ENCODE data around the gene SHANK2. TPM values are rescaled to one million over a fixed set of nuclear protein-coding genes. Genes with fewer than 3 reads are reported as not detected.
A peak's percentile ranks its signal among the peaks of the same experiment; 100 is the strongest.

SHANK2 gene
- total RNA-seq, 2 donors from 2014 or later = 22.3 to 49.6 TPM

DNA sequence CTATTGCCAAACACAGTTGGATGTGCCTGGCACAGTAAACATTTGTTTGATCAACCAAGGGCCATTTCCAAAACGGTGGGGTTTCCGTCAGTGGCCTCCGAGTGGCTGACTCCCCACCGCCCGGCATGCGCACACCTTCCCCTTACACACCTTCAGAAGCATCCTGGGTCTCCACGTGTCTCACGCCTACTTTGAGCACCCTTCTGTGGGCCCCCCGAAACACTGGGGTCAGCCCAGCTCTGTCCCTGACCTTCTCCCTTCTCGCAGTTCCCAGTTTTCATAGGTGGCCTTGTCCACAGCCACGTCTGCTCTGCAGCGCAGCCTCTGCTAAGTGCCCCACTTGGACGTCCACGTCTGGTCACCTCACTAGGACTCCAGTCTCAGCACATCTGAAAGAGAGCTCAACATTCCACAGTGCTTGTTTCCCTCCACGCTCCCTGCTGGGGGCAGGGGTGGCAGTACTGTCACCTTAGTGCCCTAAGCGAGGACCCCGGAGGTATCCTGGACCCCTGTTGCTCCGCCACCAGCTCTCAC lies 13.2 kb upstream of the SHANK2 start:
- Histone ChIP-seq H3K27me3 (ENCODE audit: control insufficient read depth, insufficient read depth, low read length, poor library complexity, severe bottlenecking) (no peaks in the 10 kb centered on the region), H3K4me3 (ENCODE audit: low read length) (no peak overlapping the region), H3K4me1 (ENCODE audit: control insufficient read depth, insufficient read depth, low read length) (no peaks in the 10 kb centered on the region), H3K36me3 (ENCODE audit: control insufficient read depth, insufficient read depth, low read length) (no peaks in the 10 kb centered on the region), H3K27ac (ENCODE audit: low read depth, low read length) (no peak overlapping the region), H3K9me3 (ENCODE audit: control insufficient read depth, low read length) (no peaks in the 10 kb centered on the region), H3K9ac (ENCODE audit: extremely low read depth, low read length, poor library complexity, severe bottlenecking) (no peak overlapping the region)
- Mint-ChIP-seq H3K27me3 (ENCODE audit: insufficient read depth) (peaks cover 5% of the 10 kb centered on the region), H3K4me1 (peaks cover 9% of the 10 kb centered on the region), H3K27ac (no peak overlapping the region), H3K36me3 (ENCODE audit: low read depth) (no peaks in the 10 kb centered on the region), H3K9me3 (no peaks in the 10 kb centered on the region), H3K4me3 (no peak overlapping the region)
- DNase-seq = no peak
- TF ChIP-seq, protein P1, sequence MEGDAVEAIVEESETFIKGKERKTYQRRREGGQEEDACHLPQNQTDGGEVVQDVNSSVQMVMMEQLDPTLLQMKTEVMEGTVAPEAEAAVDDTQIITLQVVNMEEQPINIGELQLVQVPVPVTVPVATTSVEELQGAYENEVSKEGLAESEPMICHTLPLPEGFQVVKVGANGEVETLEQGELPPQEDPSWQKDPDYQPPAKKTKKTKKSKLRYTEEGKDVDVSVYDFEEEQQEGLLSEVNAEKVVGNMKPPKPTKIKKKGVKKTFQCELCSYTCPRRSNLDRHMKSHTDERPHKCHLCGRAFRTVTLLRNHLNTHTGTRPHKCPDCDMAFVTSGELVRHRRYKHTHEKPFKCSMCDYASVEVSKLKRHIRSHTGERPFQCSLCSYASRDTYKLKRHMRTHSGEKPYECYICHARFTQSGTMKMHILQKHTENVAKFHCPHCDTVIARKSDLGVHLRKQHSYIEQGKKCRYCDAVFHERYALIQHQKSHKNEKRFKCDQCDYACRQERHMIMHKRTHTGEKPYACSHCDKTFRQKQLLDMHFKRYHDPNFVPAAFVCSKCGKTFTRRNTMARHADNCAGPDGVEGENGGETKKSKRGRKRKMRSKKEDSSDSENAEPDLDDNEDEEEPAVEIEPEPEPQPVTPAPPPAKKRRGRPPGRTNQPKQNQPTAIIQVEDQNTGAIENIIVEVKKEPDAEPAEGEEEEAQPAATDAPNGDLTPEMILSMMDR (conservative IDR thresholded peaks at IDR 0.05) = no peak
- 93 to 94% methylated on average over 16 to 18 of the region's 18 CpGs for WGBS, 2 experiments (ENCODE audit: insufficient coverage in 1 of 2, insufficient read length in 1 of 2)

GRCh38 chr11:71263386-71263785 lies 11.0 kb upstream of the SHANK2 start:
- H3K4me1 ChIP-seq (ENCODE audit: control insufficient read depth, insufficient read depth, low read length) = no peaks in the 10 kb centered on the region
- Mint-ChIP-seq H3K27me3 (ENCODE audit: insufficient read depth) (peaks cover 5% of the 10 kb centered on the region), H3K27ac (no peak overlapping the region), H3K9me3 (peaks cover 11% of the 10 kb centered on the region), H3K4me3 (no peak overlapping the region), H3K4me1 (peaks cover 8% of the 10 kb centered on the region), H3K36me3 (ENCODE audit: low read depth) (peaks cover 2% of the 10 kb centered on the region)
- H3K4me3 ChIP-seq (ENCODE audit: low read length) = no peak overlapping the region
- peaks cover 2% of the 10 kb centered on the region for H3K9me3 ChIP-seq (ENCODE audit: control insufficient read depth, low read length)
- 74 to 92% methylated on average over 3 to 4 of the region's 4 CpGs for WGBS, 2 experiments (ENCODE audit: insufficient coverage in 1 of 2, insufficient read length in 1 of 2)
- no peak overlapping the region for H3K9ac ChIP-seq (ENCODE audit: extremely low read depth, low read length, poor library complexity, severe bottlenecking)
- H3K36me3 ChIP-seq (ENCODE audit: control insufficient read depth, insufficient read depth, low read length) = no peaks in the 10 kb centered on the region
- H3K27me3 ChIP-seq (ENCODE audit: control insufficient read depth, insufficient read depth, low read length, poor library complexity, severe bottlenecking) = no peaks in the 10 kb centered on the region
- no peak overlapping the region for H3K27ac ChIP-seq (ENCODE audit: low read depth, low read length)
- TF ChIP-seq, protein P1 (conservative IDR thresholded peaks at IDR 0.05) = no peak
- no peak for DNase-seq

DNA sequence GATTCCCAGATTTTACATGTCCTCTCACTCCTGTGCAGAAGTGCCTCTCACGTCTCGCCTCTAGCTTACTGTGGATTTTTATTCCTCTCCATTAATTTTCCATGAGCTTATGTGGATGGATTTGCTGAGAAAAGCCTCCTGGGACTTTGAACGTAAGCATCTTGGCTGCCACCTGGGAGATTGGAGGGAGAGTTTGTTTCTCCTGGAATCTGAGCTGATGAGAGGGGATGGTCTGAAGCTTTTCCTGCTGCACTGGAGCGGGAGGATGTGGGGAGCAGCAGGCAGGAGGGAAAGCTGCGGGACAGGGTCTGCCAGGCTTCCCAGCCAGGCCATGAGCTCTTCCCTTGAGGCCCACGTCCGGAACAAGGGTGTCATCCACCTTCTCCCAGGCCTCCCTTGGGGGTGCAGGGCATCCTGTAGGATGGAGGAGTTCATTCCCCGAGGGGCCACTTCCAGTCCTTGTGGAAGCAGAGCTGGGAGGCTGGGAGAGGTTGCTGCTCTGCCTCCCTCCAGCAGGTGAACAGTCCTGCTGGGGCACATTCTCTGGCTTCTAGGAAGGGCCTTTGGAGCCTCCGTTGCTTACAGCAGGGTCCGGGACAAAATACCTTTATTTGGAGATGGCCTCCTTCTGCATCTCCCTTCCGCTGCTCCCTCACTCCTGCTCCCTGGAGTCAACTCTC lies 3.6 kb upstream of the SHANK2 start:
- no peak overlapping the region for H3K4me3 ChIP-seq (ENCODE audit: low read length)
- H3K9me3 ChIP-seq (ENCODE audit: control insufficient read depth, low read length) = peaks cover 4% of the 10 kb centered on the region
- Mint-ChIP-seq H3K9me3 (peaks cover 14% of the 10 kb centered on the region), H3K27me3 (ENCODE audit: insufficient read depth) (peaks cover 11% of the 10 kb centered on the region), H3K4me3 (no peak overlapping the region), H3K36me3 (ENCODE audit: low read depth) (peaks cover 2% of the 10 kb centered on the region), H3K4me1 (peaks cover 12% of the 10 kb centered on the region), H3K27ac (no peak overlapping the region)
- H3K36me3 ChIP-seq (ENCODE audit: control insufficient read depth, insufficient read depth, low read length) = no peaks in the 10 kb centered on the region
- peaks cover 35% of the 10 kb centered on the region for H3K27me3 ChIP-seq (ENCODE audit: control insufficient read depth, insufficient read depth, low read length, poor library complexity, severe bottlenecking)
- H3K4me1 ChIP-seq (ENCODE audit: control insufficient read depth, insufficient read depth, low read length) = no peaks in the 10 kb centered on the region
- WGBS, 2 experiments (ENCODE audit: insufficient coverage in 1 of 2, insufficient read length in 1 of 2) = 81 to 86% methylated on average over 4 to 11 of the region's 11 CpGs
- TF ChIP-seq, protein P1 (conservative IDR thresholded peaks at IDR 0.05) = peak; percentile 47
- no peak overlapping the region for H3K27ac ChIP-seq (ENCODE audit: low read depth, low read length)
- peak; percentile 73 for DNase-seq
- no peak overlapping the region for H3K9ac ChIP-seq (ENCODE audit: extremely low read depth, low read length, poor library complexity, severe bottlenecking)
